Measurements from ENCODE around the gene GCNT2.
"Not testable (repeated sequence)": the region's sequence is repeated elsewhere in the genome, so short reads cannot be mapped to it uniquely, and the experiment has no call there.

Gene GCNT2

DNA sequence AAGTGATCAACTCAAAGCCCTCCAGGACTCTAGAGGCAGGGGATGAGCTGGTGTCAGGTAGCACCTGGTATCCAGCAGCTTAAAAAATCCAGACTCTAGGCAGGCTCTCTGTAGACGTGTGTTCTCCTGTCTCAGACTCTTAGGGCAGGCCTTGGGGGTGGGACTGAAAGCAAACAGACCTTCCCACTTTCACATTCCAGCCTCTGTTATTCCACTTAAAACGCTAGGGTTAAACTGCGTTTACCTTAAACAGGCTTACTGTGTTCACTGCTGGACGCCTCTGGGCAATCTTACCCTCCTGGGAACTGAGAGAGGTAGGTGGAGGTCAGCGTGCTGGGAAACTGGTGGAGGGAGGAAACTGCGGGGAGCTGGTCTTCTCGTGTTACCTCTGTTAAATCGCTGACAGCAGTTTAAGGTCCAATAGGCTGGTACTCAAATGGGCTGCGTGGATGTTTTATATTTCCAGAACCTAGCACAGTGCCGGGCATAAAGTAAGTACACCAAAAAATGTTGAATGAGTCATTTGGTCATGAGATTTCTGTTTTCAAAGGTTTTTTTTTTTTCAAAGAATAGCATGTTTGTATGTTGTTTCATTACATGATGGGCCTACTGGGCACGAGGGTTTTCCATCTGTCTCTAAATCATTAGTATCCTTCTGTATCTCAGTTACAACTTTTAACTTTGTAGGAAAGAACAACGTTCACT, at the start of gene GCNT2:
Gene GCNT2 (plus strand): TSS at position 248 of the 705 bp plus-strand sequence. CDS start 7,561 bp downstream, outside the sequence.
- no peak for FAIRE-seq

- FAIRE-seq = no peak
Measured at GRCh38 chr6:10472634-10473033, 48.5 kb upstream of the GCNT2 start.

DNA sequence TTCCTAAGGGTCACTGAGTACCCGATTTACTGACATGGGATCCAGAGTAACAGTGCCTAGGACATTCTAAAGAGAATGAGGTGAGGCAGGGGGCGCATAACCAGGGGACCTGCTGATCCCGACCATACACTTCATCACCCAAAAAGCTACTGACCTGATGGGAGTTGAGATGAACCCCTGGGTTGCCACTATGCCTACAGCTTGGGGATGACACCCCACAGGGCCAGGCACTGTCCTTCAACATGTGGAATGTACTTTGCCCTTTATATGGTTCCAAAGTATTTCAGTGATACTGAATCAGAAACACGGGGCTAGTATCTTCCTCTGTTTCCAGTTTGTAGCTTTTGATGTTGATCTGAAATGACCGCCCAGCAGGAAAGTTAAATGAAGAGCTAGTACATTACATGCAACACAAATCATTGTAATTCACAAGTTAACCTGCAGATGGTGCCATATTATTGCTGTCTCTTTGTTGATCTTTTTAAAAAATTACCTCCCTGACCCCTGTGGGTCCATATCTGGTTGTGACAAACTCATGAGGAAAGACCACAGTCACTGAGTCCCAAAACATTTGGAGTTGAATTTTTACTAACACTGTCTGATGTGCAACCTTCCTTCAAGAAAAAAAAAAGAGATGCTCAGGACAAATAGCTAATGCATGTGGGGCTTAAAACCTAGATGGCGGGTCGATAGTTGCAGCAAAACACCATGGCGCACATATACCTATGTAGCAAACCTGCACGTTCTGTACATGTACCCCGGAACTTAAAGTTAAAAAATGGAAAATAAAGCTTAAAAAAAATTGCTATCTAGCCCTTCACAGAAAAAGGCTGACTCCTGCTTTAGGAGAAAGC, 42.7 kb upstream of the GCNT2 start:
- FAIRE-seq = no peak

GRCh38 chr6:10479939-10480700, 41.0 kb upstream of the GCNT2 start:
- no peak for FAIRE-seq

DNA sequence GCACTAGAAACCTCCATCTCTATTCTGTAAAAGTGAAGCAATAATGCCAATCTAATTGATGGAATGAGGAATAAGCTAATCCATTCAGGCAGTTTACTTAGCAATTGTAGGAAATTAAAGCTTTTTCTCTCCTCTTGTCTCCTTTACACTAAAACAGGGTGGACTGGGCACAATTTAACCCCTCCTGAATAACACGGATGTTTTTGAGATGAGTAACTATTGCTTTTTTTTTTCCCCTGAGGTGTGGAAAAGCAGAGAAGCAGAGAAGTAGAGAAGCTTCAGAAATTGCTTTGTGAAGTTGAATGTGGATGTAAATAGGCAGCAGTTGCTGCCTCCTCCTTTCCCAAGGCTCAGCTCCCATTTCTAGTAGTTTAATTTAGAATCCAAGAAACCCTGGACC, 40.0 kb upstream of the GCNT2 start:
- FAIRE-seq = no peak

DNA sequence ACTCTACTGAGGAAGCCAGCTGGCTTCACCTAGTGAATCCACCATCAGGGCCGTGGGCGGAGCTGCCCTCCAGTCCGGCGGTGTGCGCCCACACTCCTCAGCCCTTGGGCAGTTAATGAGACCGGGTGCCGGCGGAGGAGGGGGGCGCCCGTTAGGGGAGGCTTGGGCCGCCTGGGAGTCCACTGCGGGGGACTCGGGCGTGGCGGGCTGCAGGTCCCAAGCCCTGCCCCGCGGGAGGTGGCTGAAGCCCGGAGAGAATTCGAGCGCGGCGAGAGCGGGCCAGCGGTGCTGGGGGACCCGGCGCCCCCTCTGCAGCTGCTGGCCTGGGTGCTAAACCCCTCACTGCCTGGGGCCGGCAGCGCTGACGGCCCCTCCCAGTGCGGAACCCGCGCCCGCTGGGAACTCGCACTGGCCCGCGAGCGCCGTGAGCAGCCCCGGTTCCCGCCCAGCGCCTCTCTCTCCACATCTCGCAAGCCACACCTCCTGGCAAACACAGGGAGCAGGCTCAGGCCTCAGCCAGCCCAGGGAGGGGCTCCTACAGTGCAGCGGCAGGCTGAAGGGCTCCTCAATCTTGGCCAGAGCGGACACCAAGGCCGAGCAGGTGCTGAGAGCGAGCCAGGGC, 38.4 kb upstream of the GCNT2 start:
- no peak for FAIRE-seq

DNA sequence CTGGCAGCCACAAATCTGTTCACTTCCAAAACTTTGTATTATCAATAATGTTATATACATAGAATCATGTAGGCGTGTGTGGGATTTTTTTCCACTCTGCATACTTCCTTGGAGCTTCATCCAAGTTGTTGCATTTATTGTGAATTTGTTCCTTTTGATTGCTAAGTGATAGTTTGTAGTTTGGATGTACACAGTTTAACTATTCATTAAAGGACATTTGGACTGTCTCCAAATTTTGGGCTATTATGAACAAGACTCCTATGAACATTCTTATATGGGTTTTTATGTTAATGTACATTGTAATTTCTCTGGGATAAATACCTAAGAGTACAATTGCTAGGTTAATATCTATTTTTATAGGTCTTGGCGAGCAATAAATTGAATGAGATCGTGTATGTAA, 36.2 kb upstream of the GCNT2 start:
- FAIRE-seq = no peak

DNA sequence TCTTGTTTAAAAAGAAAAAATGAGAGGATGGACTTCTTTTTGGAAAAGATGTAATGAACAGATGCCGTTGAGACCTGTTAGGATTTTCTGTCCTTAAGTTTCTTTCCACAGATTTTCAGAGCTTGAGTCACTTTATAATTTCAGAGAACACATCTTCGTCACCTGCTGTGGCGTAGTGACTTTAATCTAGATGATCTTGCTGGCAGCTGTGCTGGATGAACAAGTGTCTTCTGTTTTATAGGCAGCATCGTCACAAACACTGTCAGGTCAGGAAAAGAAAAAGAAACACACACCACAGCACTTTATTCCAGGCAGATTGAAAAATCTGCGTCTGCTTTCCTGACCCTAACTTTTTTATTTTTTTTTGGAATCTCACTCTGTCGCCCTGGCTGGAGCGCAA, 35.7 kb upstream of the GCNT2 start:
- no peak for FAIRE-seq

GRCh38 chr6:10486215-10486614, 34.9 kb upstream of the GCNT2 start:
- FAIRE-seq = no peak

GRCh38 chr6:10486944-10487588, 34.1 kb upstream of the GCNT2 start:
- not testable (repeated sequence) for FAIRE-seq

- FAIRE-seq = no peak
Measured at GRCh38 chr6:10487668-10488327, 33.4 kb upstream of the GCNT2 start.

DNA sequence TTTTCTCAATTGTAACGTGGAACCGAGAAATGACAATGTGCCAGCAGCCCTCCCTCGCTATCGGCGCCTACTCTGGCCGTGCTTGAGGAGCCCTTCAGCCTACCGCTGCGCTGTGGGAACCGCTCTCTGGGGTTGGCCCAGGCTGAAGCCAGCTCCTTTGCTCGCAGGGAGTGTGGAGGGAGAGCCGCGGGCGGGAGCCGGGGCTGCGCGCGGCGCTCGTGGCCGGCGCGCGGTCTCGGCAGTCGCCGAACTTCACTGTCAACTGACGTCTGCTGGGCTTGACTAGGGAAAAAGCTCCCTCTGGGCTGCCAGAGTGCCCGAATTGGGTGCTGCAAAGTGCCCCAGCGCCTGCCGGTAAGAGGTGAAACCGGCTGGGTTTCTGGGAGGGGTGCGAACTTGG, 29.7 kb upstream of the GCNT2 start:
- no peak for FAIRE-seq

DNA sequence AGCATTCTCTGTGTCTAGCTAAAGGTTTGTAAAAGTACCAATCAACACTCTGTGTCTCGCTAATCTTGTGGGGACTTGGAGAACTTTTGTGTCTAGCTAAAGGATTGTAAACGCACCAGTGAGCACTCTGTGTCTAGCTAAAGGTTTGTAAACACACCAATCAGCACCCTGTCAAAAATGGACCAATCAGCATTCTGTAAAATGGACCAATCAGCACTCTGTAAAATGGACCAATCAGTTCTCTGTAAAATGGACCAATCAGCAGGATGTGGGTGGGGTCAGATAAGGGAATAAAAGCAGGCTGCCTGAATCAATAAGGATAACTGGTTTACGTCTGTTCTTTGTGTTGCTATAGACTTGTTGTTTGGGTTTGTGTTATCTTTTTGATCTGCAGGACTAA, 29.2 kb upstream of the GCNT2 start:
- FAIRE-seq = not testable (repeated sequence)

GRCh38 chr6:10495029-10495428, 26.1 kb upstream of the GCNT2 start:
- FAIRE-seq = no peak

DNA sequence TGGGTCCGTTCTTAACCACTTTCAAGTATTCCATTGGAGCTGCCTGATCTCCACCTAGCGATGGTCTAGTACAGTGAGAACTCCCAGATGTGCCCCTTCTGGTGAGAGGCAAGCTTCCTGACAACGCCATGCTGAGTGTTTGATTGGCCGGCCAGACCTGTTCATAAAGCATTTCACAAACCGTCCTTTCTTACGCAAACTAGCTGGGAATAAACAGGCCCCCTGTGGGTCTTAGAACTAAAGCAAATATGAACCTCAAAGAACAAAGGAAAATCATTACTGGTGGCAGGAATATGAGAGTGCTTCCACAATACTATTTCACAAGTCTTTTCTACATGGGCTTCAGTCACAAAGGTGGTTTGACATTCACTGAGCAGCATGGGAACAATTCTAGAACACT, 15.6 kb upstream of the GCNT2 start:
- no peak for FAIRE-seq

DNA sequence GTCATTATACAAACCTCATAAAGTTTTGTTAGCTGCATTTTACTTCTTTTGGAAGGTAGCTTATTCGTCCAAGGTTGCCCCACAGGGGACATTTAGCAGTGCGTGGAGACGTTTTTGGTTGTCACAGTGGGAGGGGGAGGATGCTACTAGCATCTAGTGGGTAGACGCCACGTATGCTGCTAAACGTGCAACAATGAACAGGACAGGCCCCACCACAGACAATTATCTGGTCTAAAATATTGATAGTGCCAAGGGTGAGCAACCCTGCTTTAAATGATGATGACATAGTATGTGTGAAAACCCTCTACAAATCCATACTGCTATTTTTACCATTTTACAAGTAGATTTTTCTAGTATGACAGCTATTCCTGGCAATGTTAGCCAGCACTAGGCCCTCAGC, 13.9 kb upstream of the GCNT2 start:
- no peak for FAIRE-seq

DNA sequence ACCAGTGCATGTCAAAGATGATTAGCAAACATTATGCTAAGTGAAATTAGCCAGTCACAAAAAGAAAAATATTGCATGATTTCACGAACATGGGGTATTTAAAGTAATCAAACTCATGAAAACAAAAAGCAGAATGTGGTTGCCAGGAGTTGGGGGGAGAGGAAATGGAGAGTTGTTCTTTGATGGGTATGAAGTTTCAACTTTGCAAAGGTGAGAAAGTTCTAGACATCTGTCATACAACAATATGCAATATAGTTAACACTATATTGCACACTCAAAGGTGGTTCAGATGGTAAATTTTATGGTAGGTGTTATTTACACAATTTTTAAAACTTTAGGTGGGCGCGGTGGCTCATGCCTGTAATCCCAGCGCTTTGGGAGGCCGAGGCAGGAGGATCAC, 13.4 kb upstream of the GCNT2 start:
- FAIRE-seq = no peak

DNA sequence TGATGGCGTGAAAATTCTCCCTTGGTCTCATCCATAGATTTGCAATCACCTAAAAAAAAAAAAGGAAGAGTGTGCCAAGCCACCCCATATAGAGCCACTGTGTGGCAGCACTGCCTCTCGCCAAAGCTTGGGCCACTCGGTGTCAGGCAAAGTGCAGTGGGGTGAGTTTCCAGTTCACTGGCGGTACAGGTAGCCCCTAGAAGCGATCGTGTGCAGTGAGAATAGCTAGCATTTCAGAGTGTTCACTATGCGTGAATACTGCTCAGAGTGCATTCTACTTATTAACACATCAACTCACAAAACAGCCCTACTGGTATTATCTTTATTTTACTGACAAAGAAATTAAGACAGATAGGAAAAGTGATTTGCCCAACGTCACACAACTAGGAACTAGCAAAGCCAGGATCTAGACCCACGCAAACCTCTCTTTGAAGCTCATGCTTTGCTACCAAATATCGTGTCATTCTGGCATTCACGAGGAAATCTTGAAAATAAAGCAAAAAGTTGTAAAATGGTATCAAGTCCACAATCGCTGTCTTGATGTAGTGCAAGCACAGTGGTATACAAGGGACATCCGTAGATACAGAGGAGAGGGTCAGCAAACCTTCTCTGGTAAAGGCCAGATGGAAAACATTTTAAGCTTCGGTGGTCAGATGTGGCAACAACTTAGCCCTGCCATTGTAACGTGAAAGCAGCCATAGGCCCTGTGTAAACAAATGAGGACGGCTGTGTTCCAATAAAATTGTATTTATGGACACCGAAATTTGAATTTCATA, 10.4 kb upstream of the GCNT2 start:
- FAIRE-seq = no peak

DNA sequence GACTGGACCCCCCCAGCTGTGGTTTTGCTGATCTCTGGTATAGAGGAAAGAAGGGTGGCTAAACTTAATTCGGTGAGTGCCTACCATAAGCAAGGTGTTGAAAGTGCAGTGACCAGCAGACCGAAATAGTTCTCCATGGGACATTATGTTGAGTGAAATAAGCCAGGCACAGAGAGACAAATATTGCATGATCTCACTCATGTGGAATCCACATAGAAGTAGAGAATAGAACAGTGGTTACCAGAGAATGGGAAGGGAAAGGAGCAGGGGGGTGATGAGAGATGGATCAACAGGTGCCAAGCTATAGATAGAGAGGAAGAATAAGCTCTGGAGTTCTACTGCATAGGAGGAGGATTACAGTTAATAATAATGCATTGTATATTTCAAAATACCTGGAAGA, 9.7 kb upstream of the GCNT2 start:
- no peak for FAIRE-seq

DNA sequence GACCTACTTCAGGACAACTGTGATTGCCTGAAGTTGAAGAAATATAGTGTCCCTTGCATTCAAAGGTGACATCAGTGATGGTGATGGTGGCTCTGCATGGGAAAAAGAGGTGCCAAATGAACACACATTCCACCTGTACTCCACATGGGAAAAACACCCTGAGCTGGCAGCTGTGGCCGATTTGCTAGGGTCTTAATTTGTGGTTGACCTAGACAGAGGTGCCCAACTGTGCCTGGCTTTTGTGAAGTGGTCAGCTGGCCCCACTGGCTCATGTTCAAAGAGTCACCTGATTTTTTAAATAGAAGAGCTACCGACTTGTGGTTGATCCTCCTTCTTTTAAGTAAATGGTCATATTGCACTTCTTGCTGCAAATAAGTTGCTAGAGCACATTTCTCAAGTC, 7.6 kb upstream of the GCNT2 start:
- FAIRE-seq = no peak

Data from A204.1 (cell line).